ENCODE results near the gene NPPB. TPM values are rescaled to one million over a fixed set of nuclear protein-coding genes. Genes with fewer than 3 reads are reported as not detected.

Gene NPPB
- total RNA-seq, 1 experiment from 2014 or later = 43.4 TPM

DNA sequence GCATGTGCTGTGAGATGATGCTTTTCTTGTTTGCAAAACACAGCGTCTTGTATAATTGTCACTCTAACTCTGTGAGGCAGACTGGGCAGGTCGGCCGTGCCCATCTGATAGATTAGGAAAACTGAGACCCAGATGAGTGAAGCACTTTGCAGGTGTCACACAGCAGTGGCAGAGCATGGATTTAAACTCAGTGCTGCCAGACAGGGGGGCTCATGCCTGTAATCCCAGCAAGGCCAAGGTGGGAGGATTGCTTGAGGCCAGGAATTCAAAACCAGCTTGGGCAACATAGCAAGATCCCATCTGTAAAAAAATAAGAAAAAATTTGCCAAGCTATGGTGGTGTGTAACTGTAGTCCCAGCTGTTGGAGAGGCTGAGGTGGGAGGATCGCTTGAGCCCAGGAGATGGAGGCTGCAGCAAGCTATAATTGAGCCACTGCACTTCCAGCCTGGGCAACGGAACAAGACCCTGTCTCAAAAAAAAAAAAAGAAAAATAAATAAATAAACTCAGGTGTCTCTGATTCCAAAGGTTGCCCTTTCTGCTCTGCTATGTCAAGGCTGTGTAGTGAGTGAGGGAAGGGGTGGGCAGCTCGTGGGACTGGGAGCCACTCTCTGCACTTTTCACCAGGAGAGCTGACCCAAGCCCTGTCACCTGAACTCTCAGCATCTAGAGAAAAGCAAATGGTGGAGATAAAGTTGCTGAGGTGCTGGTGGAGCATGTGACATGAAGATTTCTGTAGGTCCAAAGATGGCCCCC, 32.9 kb upstream of the NPPB start:
- TF ChIP-seq, protein P1, sequence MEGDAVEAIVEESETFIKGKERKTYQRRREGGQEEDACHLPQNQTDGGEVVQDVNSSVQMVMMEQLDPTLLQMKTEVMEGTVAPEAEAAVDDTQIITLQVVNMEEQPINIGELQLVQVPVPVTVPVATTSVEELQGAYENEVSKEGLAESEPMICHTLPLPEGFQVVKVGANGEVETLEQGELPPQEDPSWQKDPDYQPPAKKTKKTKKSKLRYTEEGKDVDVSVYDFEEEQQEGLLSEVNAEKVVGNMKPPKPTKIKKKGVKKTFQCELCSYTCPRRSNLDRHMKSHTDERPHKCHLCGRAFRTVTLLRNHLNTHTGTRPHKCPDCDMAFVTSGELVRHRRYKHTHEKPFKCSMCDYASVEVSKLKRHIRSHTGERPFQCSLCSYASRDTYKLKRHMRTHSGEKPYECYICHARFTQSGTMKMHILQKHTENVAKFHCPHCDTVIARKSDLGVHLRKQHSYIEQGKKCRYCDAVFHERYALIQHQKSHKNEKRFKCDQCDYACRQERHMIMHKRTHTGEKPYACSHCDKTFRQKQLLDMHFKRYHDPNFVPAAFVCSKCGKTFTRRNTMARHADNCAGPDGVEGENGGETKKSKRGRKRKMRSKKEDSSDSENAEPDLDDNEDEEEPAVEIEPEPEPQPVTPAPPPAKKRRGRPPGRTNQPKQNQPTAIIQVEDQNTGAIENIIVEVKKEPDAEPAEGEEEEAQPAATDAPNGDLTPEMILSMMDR (IDR thresholded peaks at IDR 0.05; ENCODE audit: insufficient read depth in 1 of 2, low read depth in 1 of 2, low read length in 1 of 2, severe bottlenecking in 1 of 2, unreplicated experiment in 1 of 2) = no peak
- no peaks in the 10 kb centered on the region for H3K9me3 ChIP-seq
- POLR2A ChIA-PET = interaction anchor here (1.4 kb wide), 1 partner anchor 16 kb away, joined by 11 read pairs; no protein-coding TSS in a partner anchor
- Mint-ChIP-seq H3K9me3 (ENCODE audit: unreplicated experiment) (no peaks in the 10 kb centered on the region), H3K36me3 (ENCODE audit: insufficient read depth, unreplicated experiment) (no peaks in the 10 kb centered on the region), H3K27me3 (ENCODE audit: insufficient read depth, unreplicated experiment) (peaks cover 3% of the 10 kb centered on the region), H3K27ac (ENCODE audit: unreplicated experiment) (no peak overlapping the region), H3K4me3 (ENCODE audit: unreplicated experiment) (no peak overlapping the region), H3K4me1 (ENCODE audit: low read depth, unreplicated experiment) (peaks cover 9% of the 10 kb centered on the region)
- H3K4me1 ChIP-seq = peaks cover 10% of the 10 kb centered on the region; the same call in 1 of the 2 replicates
- no peaks in the 10 kb centered on the region for H3K36me3 ChIP-seq (ENCODE audit: control insufficient read depth, insufficient read depth, low read length)
- DNase-seq = no peak
- H3K4me3 ChIP-seq (ENCODE audit: low read depth, low read length) = no peak overlapping the region
- CTCF ChIA-PET = interaction anchor here (0.9 to 2.2 kb wide), 3 partner anchors 9 to 76 kb away, joined by 3 to 10 read pairs (median 5); no protein-coding TSS in a partner anchor
- H3K27me3 ChIP-seq (replicated peaks; ENCODE audit: control insufficient read depth, insufficient read depth, low read length) = no peaks in the 10 kb centered on the region
- no TSS peak for BruUV-seq (replicated peaks)
- intact Hi-C loops (cut with micrococcal nuclease; ENCODE audit: unreplicated experiment) = loop anchor here (2.0 kb wide), 1 partner anchor 33 kb away; the partner anchor contains the start of gene NPPB

DNA sequence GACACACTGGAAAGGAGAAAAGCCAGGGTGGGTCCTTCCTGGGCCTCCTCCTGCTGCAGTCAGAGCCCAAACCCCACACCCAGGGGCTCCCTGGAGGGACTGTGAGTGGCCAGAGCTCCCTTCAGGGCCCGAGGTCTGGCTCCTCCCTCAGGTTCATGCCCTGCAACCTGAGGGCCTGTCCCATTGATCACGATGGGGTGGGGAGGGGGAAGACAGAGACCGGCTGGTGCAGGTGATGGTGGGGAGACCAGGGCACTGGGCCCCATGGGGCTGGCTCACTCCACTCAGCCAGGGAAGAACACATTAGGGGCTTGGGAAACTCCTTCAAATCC, 30.1 kb upstream of the NPPB start:
- Mint-ChIP-seq H3K4me1 (ENCODE audit: low read depth, unreplicated experiment) (peaks cover 9% of the 10 kb centered on the region), H3K9me3 (ENCODE audit: unreplicated experiment) (no peaks in the 10 kb centered on the region), H3K4me3 (ENCODE audit: unreplicated experiment) (no peak overlapping the region), H3K27me3 (ENCODE audit: insufficient read depth, unreplicated experiment) (no peaks in the 10 kb centered on the region), H3K27ac (ENCODE audit: unreplicated experiment) (no peak overlapping the region), H3K36me3 (ENCODE audit: insufficient read depth, unreplicated experiment) (no peaks in the 10 kb centered on the region)
- Histone ChIP-seq H3K4me3 (ENCODE audit: low read depth, low read length) (no peak overlapping the region), H3K4me1 (peaks cover 10% of the 10 kb centered on the region; the same call in 1 of the 2 replicates), H3K36me3 (ENCODE audit: control insufficient read depth, insufficient read depth, low read length) (no peaks in the 10 kb centered on the region), H3K9me3 (no peaks in the 10 kb centered on the region), H3K27me3 (replicated peaks; ENCODE audit: control insufficient read depth, insufficient read depth, low read length) (no peaks in the 10 kb centered on the region)
- TF ChIP-seq, protein P1 (IDR thresholded peaks at IDR 0.05; ENCODE audit: insufficient read depth in 1 of 2, low read depth in 1 of 2, low read length in 1 of 2, severe bottlenecking in 1 of 2, unreplicated experiment in 1 of 2) = no peak
- CTCF ChIA-PET = no interaction called here
- intact Hi-C loops (cut with micrococcal nuclease; ENCODE audit: unreplicated experiment) = no loop called here
- POLR2A ChIA-PET = no interaction called here
- no peak for DNase-seq
- no TSS peak for BruUV-seq (replicated peaks)

DNA sequence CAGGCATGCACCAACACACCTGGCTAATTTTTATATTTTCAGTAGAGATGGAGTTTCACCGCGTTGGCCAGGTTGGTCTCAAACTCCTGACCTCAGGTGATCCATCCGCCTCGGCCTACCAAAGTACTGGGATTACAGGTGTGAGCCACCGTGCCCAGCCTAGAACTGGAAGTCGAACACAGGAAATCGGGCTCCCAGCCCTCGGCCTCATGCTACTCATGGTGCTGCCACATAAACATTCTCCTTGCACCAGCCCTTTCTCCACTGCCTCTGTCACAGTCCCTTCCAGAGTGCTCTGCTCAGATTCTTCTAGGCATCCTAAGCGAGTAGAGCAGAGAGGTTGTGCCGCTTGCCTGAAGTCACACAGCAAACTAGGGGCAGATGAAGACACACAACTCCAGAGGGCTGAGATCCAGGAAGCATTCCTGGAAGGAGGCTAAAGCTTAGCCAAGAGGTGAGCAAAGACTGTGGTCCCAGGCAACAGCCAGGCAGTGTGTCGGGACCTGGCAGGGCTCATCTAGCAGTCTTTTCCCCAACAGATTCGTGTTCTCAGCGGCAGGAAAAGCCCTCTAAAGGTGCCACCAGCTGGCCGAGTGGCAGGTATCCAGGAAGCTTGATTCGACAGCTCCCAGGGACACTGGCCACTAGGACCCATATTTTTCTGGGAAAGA, 29.6 kb upstream of the NPPB start:
- BruUV-seq (replicated peaks) = no TSS peak
- no peak overlapping the region for H3K27ac Mint-ChIP-seq (ENCODE audit: unreplicated experiment)
- no peak overlapping the region for H3K4me3 Mint-ChIP-seq (ENCODE audit: unreplicated experiment)
- ChIA-PET CTCF (no interaction called here), POLR2A (no interaction called here)
- no peaks in the 10 kb centered on the region for H3K9me3 Mint-ChIP-seq (ENCODE audit: unreplicated experiment)
- H3K36me3 ChIP-seq (ENCODE audit: control insufficient read depth, insufficient read depth, low read length) = no peaks in the 10 kb centered on the region
- DNase-seq = no peak
- no peak overlapping the region for H3K4me3 ChIP-seq (ENCODE audit: low read depth, low read length)
- H3K4me1 ChIP-seq = peaks cover 10% of the 10 kb centered on the region; the same call in 1 of the 2 replicates
- H3K4me1 Mint-ChIP-seq (ENCODE audit: low read depth, unreplicated experiment) = peaks cover 9% of the 10 kb centered on the region
- intact Hi-C loops (cut with micrococcal nuclease; ENCODE audit: unreplicated experiment) = no loop called here
- H3K9me3 ChIP-seq = no peaks in the 10 kb centered on the region
- no peaks in the 10 kb centered on the region for H3K36me3 Mint-ChIP-seq (ENCODE audit: insufficient read depth, unreplicated experiment)
- TF ChIP-seq, protein P1 (IDR thresholded peaks at IDR 0.05; ENCODE audit: insufficient read depth in 1 of 2, low read depth in 1 of 2, low read length in 1 of 2, severe bottlenecking in 1 of 2, unreplicated experiment in 1 of 2) = no peak
- H3K27me3 Mint-ChIP-seq (ENCODE audit: insufficient read depth, unreplicated experiment) = no peaks in the 10 kb centered on the region
- no peaks in the 10 kb centered on the region for H3K27me3 ChIP-seq (replicated peaks; ENCODE audit: control insufficient read depth, insufficient read depth, low read length)

Measured in Caco-2 (cell line).